Measurements from ENCODE around the gene OSBPL9. TPM values are rescaled to one million over a fixed set of nuclear protein-coding genes. Genes with fewer than 3 reads are reported as not detected.

The OSBPL9 gene
- total and polyA plus RNA-seq, 2 donors (not counting 1 experiment from before 2014, with no cell fraction given), result 23.1 to 59.6 TPM

GRCh38 chr1:51734896-51735745 lies 118.2 kb downstream of the OSBPL9 start:
- Mint-ChIP-seq H3K4me3 (no peak overlapping the region), H3K9me3 (ENCODE audit: insufficient read depth) (no peaks in the 10 kb centered on the region), H3K4me1 (peaks cover 50% of the 10 kb centered on the region), H3K27ac (no peak overlapping the region), H3K27me3 (no peaks in the 10 kb centered on the region)
- Histone ChIP-seq H3K79me2 (ENCODE audit: control insufficient read depth, insufficient read depth, low read length) (peaks cover 86% of the 10 kb centered on the region), H4K20me1 (ENCODE audit: control insufficient read depth, insufficient read depth, low read length, poor library complexity, severe bottlenecking) (peaks cover 31% of the 10 kb centered on the region), H3K4me3 (ENCODE audit: control extremely low read depth in 1 of 5, extremely low read depth in 1 of 5, insufficient read depth in 1 of 5, low read depth in 2 of 5, low read length in 4 of 5) (no peak overlapping the region), H3K4me2 (replicated peaks; ENCODE audit: low read depth, low read length, poor library complexity, severe bottlenecking) (no peak overlapping the region), H3K27me3 (replicated peaks in 1 of 4; ENCODE audit: control extremely low read depth in 1 of 4, control insufficient read depth in 3 of 4, insufficient read depth in 4 of 4, low read length in 3 of 4) (no peaks in the 10 kb centered on the region), H3K9ac (ENCODE audit: low read length) (no peak overlapping the region), H3K36me3 (replicated peaks in 1 of 2; ENCODE audit: control extremely low read depth in 1 of 2, control insufficient read depth in 1 of 2, extremely low read depth in 1 of 2, insufficient read depth in 2 of 2, low read length in 1 of 2) (no peaks in the 10 kb centered on the region), H3K9me3 (ENCODE audit: control extremely low read depth in 1 of 3, control insufficient read depth in 2 of 3, insufficient read depth in 1 of 3, low read length in 2 of 3) (no peaks in the 10 kb centered on the region), H3K27ac (ENCODE audit: low read length in 2 of 2) (no peak overlapping the region), H2AFZ (ENCODE audit: insufficient read depth, low read depth, low read length, poor library complexity, severe bottlenecking) (no peak overlapping the region), H3K4me1 (ENCODE audit: control insufficient read depth in 2 of 2, insufficient read depth in 2 of 2, low read length in 2 of 2) (peaks cover 10 to 13% of the 10 kb centered on the region in 2 donors)
- POLR2A ChIA-PET, result no interaction called here
- DNase-seq, result no peak
- WGBS (ENCODE audit: insufficient coverage), result 100% methylated on average over 3 of the region's 7 CpGs
- intact Hi-C loops (cut with micrococcal nuclease), result no loop called here
- TF ChIP-seq EZH2 (IDR thresholded peaks at IDR 0.05; ENCODE audit: borderline replicate concordance, insufficient read depth, low read depth, low read length, poor library complexity, severe bottlenecking) (no peak), CTCF (IDR thresholded peaks at IDR 0.05) (no peak)
- CTCF ChIA-PET, result no interaction called here
- ATAC-seq (ENCODE audit: low read depth), result no peak

- H3K27ac Mint-ChIP-seq, result no peak overlapping the region
Measured at GRCh38 chr1:51735746-51736254, 118.9 kb downstream of the OSBPL9 start.

More at GRCh38 chr1:51735746-51736254, 118.9 kb downstream of the OSBPL9 start:
- no peaks in the 10 kb centered on the region for H3K27me3 ChIP-seq (replicated peaks in 1 of 4; ENCODE audit: control extremely low read depth in 1 of 4, control insufficient read depth in 3 of 4, insufficient read depth in 4 of 4, low read length in 3 of 4)
- CTCF ChIA-PET, result no interaction called here
- intact Hi-C loops (cut with micrococcal nuclease), result no loop called here
- peaks cover 6 to 7% of the 10 kb centered on the region in 2 donors for H3K4me1 ChIP-seq (ENCODE audit: control insufficient read depth in 2 of 2, insufficient read depth in 2 of 2, low read length in 2 of 2)
- H3K27ac ChIP-seq (ENCODE audit: low read length in 2 of 2), result no peak overlapping the region
- POLR2A ChIA-PET, result no interaction called here
- ATAC-seq (ENCODE audit: low read depth) (no peak), DNase-seq (no peak)
- Mint-ChIP-seq H3K9me3 (ENCODE audit: insufficient read depth) (no peaks in the 10 kb centered on the region), H3K4me3 (no peak overlapping the region), H3K27me3 (no peaks in the 10 kb centered on the region), H3K4me1 (peaks cover 48% of the 10 kb centered on the region)
- H2AFZ ChIP-seq (ENCODE audit: insufficient read depth, low read depth, low read length, poor library complexity, severe bottlenecking), result no peak overlapping the region
- H3K4me2 ChIP-seq (replicated peaks; ENCODE audit: low read depth, low read length, poor library complexity, severe bottlenecking), result no peak overlapping the region
- TF ChIP-seq CTCF (IDR thresholded peaks at IDR 0.05) (no peak), EZH2 (IDR thresholded peaks at IDR 0.05; ENCODE audit: borderline replicate concordance, insufficient read depth, low read depth, low read length, poor library complexity, severe bottlenecking) (no peak)
- no peaks in the 10 kb centered on the region for H3K36me3 ChIP-seq (replicated peaks in 1 of 2; ENCODE audit: control extremely low read depth in 1 of 2, control insufficient read depth in 1 of 2, extremely low read depth in 1 of 2, insufficient read depth in 2 of 2, low read length in 1 of 2)
- no peak overlapping the region for H3K4me3 ChIP-seq (ENCODE audit: control extremely low read depth in 1 of 5, extremely low read depth in 1 of 5, insufficient read depth in 1 of 5, low read depth in 2 of 5, low read length in 4 of 5)
- no peaks in the 10 kb centered on the region for H3K9me3 ChIP-seq (ENCODE audit: control extremely low read depth in 1 of 3, control insufficient read depth in 2 of 3, insufficient read depth in 1 of 3, low read length in 2 of 3)
- no peak overlapping the region for H3K9ac ChIP-seq (ENCODE audit: low read length)
- H3K79me2 ChIP-seq (ENCODE audit: control insufficient read depth, insufficient read depth, low read length), result peaks cover 80% of the 10 kb centered on the region
- peaks cover 33% of the 10 kb centered on the region for H4K20me1 ChIP-seq (ENCODE audit: control insufficient read depth, insufficient read depth, low read length, poor library complexity, severe bottlenecking)
- WGBS (ENCODE audit: insufficient coverage), result no CpG with 5 or more reads among the region's 5 CpGs

All from B cell (primary cell).